CD14-positive monocyte (primary cell): Measurements from ENCODE around the gene ROBO4. TPM values are rescaled to one million over a fixed set of nuclear protein-coding genes. Genes with fewer than 3 reads are reported as not detected.

Experiments used
- DNase-seq, 3 donors: peaks; one replicate each; pipeline ENCODE4 v3.0.0-alpha.2; 2011 to 2022
- H2AFZ ChIP-seq: 2 replicates; pipeline ENCODE4 v1.6.0; 2012; ENCODE audit warnings: mild to moderate bottlenecking, low read depth, low read length, inconsistent platforms; ENCODE audit not compliant: insufficient read depth, poor library complexity, severe bottlenecking
- H3K27ac ChIP-seq, 2 donors: 1 replicate in 1 of 2; 2 replicates in 1 of 2; pipeline ENCODE4 v1.5.1; 2012 to 2013; ENCODE audit warnings: low read length in 2 of 2, control low read depth in 1 of 2, inconsistent platforms in 1 of 2, low read depth in 1 of 2, mild to moderate bottlenecking in 1 of 2
- H3K27me3 ChIP-seq, 2 donors: one replicate each; pipeline versions ENCODE4 v1.6.0 to v1.6.1; 2011 to 2013; ENCODE audit warnings: low read length in 2 of 2; ENCODE audit not compliant: control insufficient read depth in 2 of 2, insufficient read depth in 2 of 2
- H3K36me3 ChIP-seq, 2 donors: replicated peaks in 1 of 2; 1 replicate in 1 of 2; 2 replicates in 1 of 2; pipeline versions ENCODE4 v1.5.1 to v1.6.1; 2012 to 2013; ENCODE audit warnings: low read length in 2 of 2, control low read depth in 1 of 2, inconsistent platforms in 1 of 2, mild to moderate bottlenecking in 1 of 2; ENCODE audit not compliant: insufficient read depth in 2 of 2, control insufficient read depth in 1 of 2
- H3K4me1 ChIP-seq, 2 donors: 1 replicate in 1 of 2; 2 replicates in 1 of 2; pipeline versions ENCODE4 v1.5.1 to v1.6.1; 2012 to 2013; ENCODE audit warnings: low read length in 2 of 2, control low read depth in 1 of 2, inconsistent platforms in 1 of 2, mild to moderate bottlenecking in 1 of 2, moderate library complexity in 1 of 2; ENCODE audit not compliant: insufficient read depth in 2 of 2, control insufficient read depth in 1 of 2
- H3K4me2 ChIP-seq: replicated peaks from 2 replicates; pipeline ENCODE3; 2012; ENCODE audit warnings: low read length, moderate library complexity, mild to moderate bottlenecking; ENCODE audit not compliant: poor library complexity, severe bottlenecking; ENCODE audit errors: extremely low read depth
- H3K4me3 ChIP-seq, 3 experiments: fragments of 200-600 bp in 1 of 3; sonication (generic) in 1 of 3; replicated peaks in 1 of 3; 1 replicate in 2 of 3; 2 replicates in 1 of 3; pipeline ENCODE4 v1.5.1; 2011 to 2013; ENCODE audit warnings: low read length in 3 of 3, mild to moderate bottlenecking in 3 of 3, control low read depth in 2 of 3, low read depth in 2 of 3, inconsistent platforms in 1 of 3, moderate library complexity in 1 of 3
- H3K79me2 ChIP-seq: 2 replicates; pipeline ENCODE4 v1.6.0; 2012; ENCODE audit warnings: mild to moderate bottlenecking, control low read depth, inconsistent platforms, low read length, moderate library complexity; ENCODE audit not compliant: insufficient read depth
- H3K9ac ChIP-seq: 2 replicates; pipeline ENCODE4 v1.6.0; 2017; ENCODE audit warnings: low read length, mild to moderate bottlenecking; ENCODE audit not compliant: insufficient read depth, poor library complexity, severe bottlenecking
- H3K9me3 ChIP-seq, 2 donors: replicated peaks in 1 of 2; 1 replicate in 1 of 2; 2 replicates in 1 of 2; pipeline versions ENCODE4 v1.5.1 to v1.6.1; 2012 to 2013; ENCODE audit warnings: low read length in 2 of 2, control low read depth in 1 of 2; ENCODE audit not compliant: control insufficient read depth in 1 of 2, insufficient read depth in 1 of 2
- H4K20me1 ChIP-seq: 2 replicates; pipeline ENCODE4 v1.6.0; 2012; ENCODE audit warnings: mild to moderate bottlenecking, low read length, control low read depth, moderate library complexity; ENCODE audit not compliant: insufficient read depth
- H3K27ac Mint-ChIP-seq, 7 donors: one replicate each; pipeline ENCODE4 v1.8.0; 2020; ENCODE audit warnings: mild to moderate bottlenecking in 7 of 7, mixed read lengths in 7 of 7, moderate library complexity in 6 of 7, inconsistent platforms in 2 of 7
- H3K27me3 Mint-ChIP-seq, 3 donors: one replicate each; pipeline ENCODE4 v1.8.0; 2021 to 2022; ENCODE audit warnings: low read depth in 3 of 3, mild to moderate bottlenecking in 3 of 3, mixed read lengths in 3 of 3, moderate library complexity in 3 of 3, inconsistent platforms in 1 of 3
- H3K36me3 Mint-ChIP-seq, 2 donors: one replicate each; pipeline ENCODE4 v1.8.0; 2020; ENCODE audit warnings: mixed read lengths in 2 of 2, inconsistent platforms in 1 of 2, mild to moderate bottlenecking in 1 of 2
- H3K4me1 Mint-ChIP-seq: one replicate; pipeline ENCODE4 v1.8.0; 2020; ENCODE audit warnings: mild to moderate bottlenecking, mixed read lengths
- H3K4me3 Mint-ChIP-seq, 2 donors: one replicate each; pipeline ENCODE4 v1.8.0; 2020; ENCODE audit warnings: mild to moderate bottlenecking in 2 of 2, mixed read lengths in 2 of 2, moderate library complexity in 1 of 2
- H3K9me3 Mint-ChIP-seq, 7 donors: one replicate each; pipeline ENCODE4 v1.8.0; 2020 to 2022; ENCODE audit warnings: mixed read lengths in 7 of 7, mild to moderate bottlenecking in 6 of 7, moderate library complexity in 6 of 7, inconsistent platforms in 2 of 7
- WGBS: methylation state at CpG from one replicate; pipeline ENCODE4 v1.1.5; 2013; ENCODE audit warnings: missing lambda C conversion rate; ENCODE audit not compliant: insufficient coverage; 5-methylcytosine and 5-hydroxymethylcytosine counted together
- intact Hi-C, 2 donors: fragments of 100-400 bp; cut with micrococcal nuclease; formaldehyde crosslinking; loops; one replicate each; pipeline versions ENCODE4 v1.15.0 to v1.15.1; 2023
- polyA plus RNA-seq, 3 donors: library from polyadenylated mRNA; depleted of rRNA in 1 of 3; unstranded in 2 of 3; stranded (reverse) in 1 of 3; fragments of 300-500 nt in 2 of 3; fragments of >200 nt in 1 of 3; fragmentation: Illumina TruSeq in 2 of 3; gene quantifications; 1 replicate in 2 of 3; 2 replicates in 1 of 3; pipeline ENCODE4 v1.2.3, GENCODE V29; 2012 to 2021
- TF ChIP-seq, protein P1 (sequence below): fragments of 200-600 bp; IDR thresholded peaks from one replicate; pipeline ENCODE4 v1.8.0; 2022; ENCODE audit warnings: antibody characterized with exemption, mild to moderate bottlenecking

Gene ROBO4
- polyA plus RNA-seq, 3 donors = 0.19 to 0.20 TPM; not detected in 1

DNA sequence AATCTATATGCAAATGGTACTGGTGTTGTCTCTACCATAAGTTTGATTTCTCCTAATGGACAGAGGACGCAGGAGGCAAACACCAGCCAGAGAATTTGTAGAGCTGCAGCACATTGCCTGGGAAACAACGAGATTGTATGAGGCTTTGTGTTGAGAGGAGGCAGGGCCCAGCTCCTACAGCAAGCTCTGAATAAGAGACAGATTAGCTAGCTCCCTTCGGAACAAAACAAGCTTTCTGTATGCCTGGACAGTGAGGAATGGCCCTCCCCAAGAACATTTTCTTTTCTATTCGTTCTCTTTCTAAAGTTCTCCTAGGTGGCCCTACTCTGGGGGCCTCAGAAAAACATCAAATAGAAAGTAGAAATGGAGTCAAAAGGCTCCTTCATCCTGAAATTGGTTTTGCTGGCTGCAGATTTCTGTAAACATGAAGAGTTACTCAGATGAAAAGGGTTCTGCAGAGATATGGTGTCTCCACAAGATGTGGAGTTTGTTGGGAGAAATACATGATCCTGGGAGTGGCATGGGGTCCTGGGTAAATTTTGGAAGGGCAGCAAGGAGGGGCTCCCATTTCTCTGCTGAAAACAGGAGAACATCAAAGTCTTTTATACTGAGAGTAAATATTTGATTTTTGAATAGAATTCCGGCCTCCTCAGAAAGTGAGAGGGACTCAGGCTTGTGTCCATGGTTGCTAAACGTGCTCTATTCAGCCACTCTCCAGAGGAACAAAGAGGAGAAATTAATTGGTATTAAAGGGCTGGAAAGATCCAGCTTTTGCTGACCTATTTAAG is 45.0 kb upstream of the ROBO4 start:
- Histone ChIP-seq H3K9ac (no peak overlapping the region), H3K9me3 (peaks cover 0 to 5% of the 10 kb centered on the region in 2 donors), H3K4me3 (no peak overlapping the region), H2AFZ (no peak overlapping the region), H3K79me2 (no peaks in the 10 kb centered on the region), H3K27ac (no peak overlapping the region), H3K4me1 (no peaks in the 10 kb centered on the region), H3K4me2 (no peak overlapping the region), H3K36me3 (no peaks in the 10 kb centered on the region), H4K20me1 (no peaks in the 10 kb centered on the region), H3K27me3 (no peaks in the 10 kb centered on the region)
- no peak for DNase-seq
- TF ChIP-seq, protein P1, sequence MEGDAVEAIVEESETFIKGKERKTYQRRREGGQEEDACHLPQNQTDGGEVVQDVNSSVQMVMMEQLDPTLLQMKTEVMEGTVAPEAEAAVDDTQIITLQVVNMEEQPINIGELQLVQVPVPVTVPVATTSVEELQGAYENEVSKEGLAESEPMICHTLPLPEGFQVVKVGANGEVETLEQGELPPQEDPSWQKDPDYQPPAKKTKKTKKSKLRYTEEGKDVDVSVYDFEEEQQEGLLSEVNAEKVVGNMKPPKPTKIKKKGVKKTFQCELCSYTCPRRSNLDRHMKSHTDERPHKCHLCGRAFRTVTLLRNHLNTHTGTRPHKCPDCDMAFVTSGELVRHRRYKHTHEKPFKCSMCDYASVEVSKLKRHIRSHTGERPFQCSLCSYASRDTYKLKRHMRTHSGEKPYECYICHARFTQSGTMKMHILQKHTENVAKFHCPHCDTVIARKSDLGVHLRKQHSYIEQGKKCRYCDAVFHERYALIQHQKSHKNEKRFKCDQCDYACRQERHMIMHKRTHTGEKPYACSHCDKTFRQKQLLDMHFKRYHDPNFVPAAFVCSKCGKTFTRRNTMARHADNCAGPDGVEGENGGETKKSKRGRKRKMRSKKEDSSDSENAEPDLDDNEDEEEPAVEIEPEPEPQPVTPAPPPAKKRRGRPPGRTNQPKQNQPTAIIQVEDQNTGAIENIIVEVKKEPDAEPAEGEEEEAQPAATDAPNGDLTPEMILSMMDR = no peak
- 97% methylated on average over 3 of the region's 6 CpGs for whole genome bisulfite sequencing
- intact Hi-C loops = no loop called here
- Mint-ChIP-seq H3K27me3 (peaks cover 0 to 4% (median 3%) of the 10 kb centered on the region in 3 donors), H3K9me3 (peaks cover 2 to 13% (median 5%) of the 10 kb centered on the region in 7 donors), H3K27ac (no peak overlapping the region), H3K4me1 (no peaks in the 10 kb centered on the region), H3K4me3 (no peak overlapping the region), H3K36me3 (no peaks in the 10 kb centered on the region)

DNA sequence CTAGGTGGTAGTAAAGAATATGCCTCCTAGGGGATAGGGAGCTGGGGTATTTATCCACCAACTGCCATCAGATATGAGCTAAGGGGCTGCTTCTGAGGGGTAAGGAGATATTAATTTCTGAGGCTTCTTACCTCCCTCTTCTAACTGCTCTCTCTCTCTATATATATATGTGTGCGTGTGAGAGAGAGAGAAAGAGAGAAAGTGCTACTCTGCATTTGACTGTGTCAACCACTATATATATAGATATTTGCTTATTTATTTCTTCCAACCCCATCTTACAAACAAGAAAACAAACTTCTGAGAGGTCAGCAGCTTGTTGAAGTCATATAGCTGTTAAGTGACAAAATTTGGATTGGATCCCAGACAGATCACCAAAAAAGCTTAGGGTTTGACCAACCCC is 44.0 kb upstream of the ROBO4 start:
- Mint-ChIP-seq H3K4me3 (no peak overlapping the region), H3K9me3 (peaks cover 2 to 13% (median 5%) of the 10 kb centered on the region in 7 donors), H3K4me1 (no peaks in the 10 kb centered on the region), H3K27ac (no peak overlapping the region), H3K27me3 (peaks cover 0 to 5% (median 4%) of the 10 kb centered on the region in 3 donors), H3K36me3 (no peaks in the 10 kb centered on the region)
- H3K4me2 ChIP-seq = no peak overlapping the region
- H3K27me3 ChIP-seq = no peaks in the 10 kb centered on the region
- no peak overlapping the region for H2AFZ ChIP-seq
- intact Hi-C loops = no loop called here
- no peak overlapping the region for H3K9ac ChIP-seq
- H4K20me1 ChIP-seq = no peaks in the 10 kb centered on the region
- H3K9me3 ChIP-seq = peaks cover 0 to 5% of the 10 kb centered on the region in 2 donors
- TF ChIP-seq, protein P1 = no peak
- no CpG with 5 or more reads among the region's 1 CpG for WGBS
- H3K4me1 ChIP-seq = no peaks in the 10 kb centered on the region
- H3K27ac ChIP-seq = no peak overlapping the region
- no peak for DNase-seq
- no peaks in the 10 kb centered on the region for H3K79me2 ChIP-seq
- H3K4me3 ChIP-seq = no peak overlapping the region
- H3K36me3 ChIP-seq = no peaks in the 10 kb centered on the region
